HFFc6 (cell line): ENCODE results near the gene SPOCD1. TPM values are rescaled to one million over a fixed set of nuclear protein-coding genes. Genes with fewer than 3 reads are reported as not detected.
A peak's percentile ranks its signal among the peaks of the same experiment; 100 is the strongest.

Experiments
- DNase-seq: peaks from one replicate; pipeline ENCODE4 v3.0.0-alpha.2; 2018
- H3K27ac Mint-ChIP-seq: 2 replicates; pipeline ENCODE4 v1.8.0; 2020; ENCODE audit warnings: mild to moderate bottlenecking, mixed read lengths
- H3K27me3 Mint-ChIP-seq: 2 replicates; pipeline ENCODE4 v1.8.0; 2021; ENCODE audit warnings: mild to moderate bottlenecking, moderate library complexity, mixed read lengths; ENCODE audit not compliant: insufficient read depth
- H3K36me3 Mint-ChIP-seq: 2 replicates; pipeline ENCODE4 v1.8.0; 2021; ENCODE audit warnings: low read depth, mixed read lengths
- H3K4me1 Mint-ChIP-seq: 2 replicates; pipeline ENCODE4 v1.8.0; 2020; ENCODE audit warnings: low read depth, mixed read lengths
- H3K4me3 Mint-ChIP-seq: 2 replicates; pipeline ENCODE4 v1.8.0; 2020; ENCODE audit warnings: mild to moderate bottlenecking, moderate library complexity, mixed read lengths
- H3K9me3 Mint-ChIP-seq: 2 replicates; pipeline ENCODE4 v1.8.0; 2020; ENCODE audit warnings: mild to moderate bottlenecking, mixed read lengths
- CTCF ChIP-seq: fragments of 200-600 bp; sonication (generic); IDR thresholded peaks from 2 replicates; pipeline ENCODE4 v1.5.0; 2021; ENCODE audit warnings: antibody characterized with exemption, mild to moderate bottlenecking
- total RNA-seq, 6 experiments: library from RNA; stranded (reverse); fragmentation: NEBNext Ultra II Directional; extraction: Animal tissue kit (Norgen Biotek cat#: 25700); gene quantifications; 2 replicates in 1 of 6; 3 replicates in 5 of 6; pipeline ENCODE4 v1.2.3, GENCODE V29; 2021

The SPOCD1 gene
- total RNA-seq, 6 experiments from 2014 or later: 33.7 to 40.4 (median 35.8) TPM

DNA sequence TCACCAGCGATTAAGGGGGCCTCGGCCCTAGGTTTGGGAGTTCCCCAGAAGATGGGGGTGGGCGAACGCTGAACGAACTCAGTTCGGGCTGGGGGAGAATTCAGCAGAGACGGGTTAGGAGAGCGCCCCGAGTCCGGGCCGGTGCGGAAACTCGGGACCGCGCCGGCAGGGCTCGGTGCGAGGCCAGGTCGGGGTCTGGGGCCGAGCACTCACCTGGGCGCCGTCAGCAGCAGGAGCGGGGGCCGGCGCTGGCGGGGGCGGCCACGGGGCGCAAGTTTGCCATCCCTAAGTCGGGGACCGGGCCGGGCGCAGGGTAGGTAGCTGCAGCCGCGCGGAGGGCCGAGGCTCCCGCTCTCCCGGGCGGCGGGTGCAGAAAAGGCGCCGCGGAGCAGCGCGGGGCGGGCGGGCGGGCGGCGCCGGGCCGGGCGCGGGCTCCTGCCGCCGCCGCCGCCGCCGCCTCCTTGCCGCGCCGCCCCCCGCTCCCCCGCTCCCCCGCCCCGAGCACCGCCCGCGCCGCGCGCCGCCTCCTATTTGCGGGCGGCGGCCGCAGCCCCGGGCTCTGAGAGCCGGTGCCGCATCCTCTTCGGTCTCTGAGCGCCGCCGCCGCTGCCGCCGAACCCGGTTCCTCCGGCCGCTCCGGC, 52.0 kb downstream of the SPOCD1 start:
- Mint-ChIP-seq H3K27me3 (peaks cover 8% of the 10 kb centered on the region), H3K9me3 (no peaks in the 10 kb centered on the region), H3K36me3 (no peaks in the 10 kb centered on the region), H3K4me3 (peak overlapping the region; percentile 89), H3K27ac (no peak overlapping the region), H3K4me1 (peaks cover 36% of the 10 kb centered on the region)
- no peak for TF ChIP-seq CTCF
- DNase-seq: no peak

DNA sequence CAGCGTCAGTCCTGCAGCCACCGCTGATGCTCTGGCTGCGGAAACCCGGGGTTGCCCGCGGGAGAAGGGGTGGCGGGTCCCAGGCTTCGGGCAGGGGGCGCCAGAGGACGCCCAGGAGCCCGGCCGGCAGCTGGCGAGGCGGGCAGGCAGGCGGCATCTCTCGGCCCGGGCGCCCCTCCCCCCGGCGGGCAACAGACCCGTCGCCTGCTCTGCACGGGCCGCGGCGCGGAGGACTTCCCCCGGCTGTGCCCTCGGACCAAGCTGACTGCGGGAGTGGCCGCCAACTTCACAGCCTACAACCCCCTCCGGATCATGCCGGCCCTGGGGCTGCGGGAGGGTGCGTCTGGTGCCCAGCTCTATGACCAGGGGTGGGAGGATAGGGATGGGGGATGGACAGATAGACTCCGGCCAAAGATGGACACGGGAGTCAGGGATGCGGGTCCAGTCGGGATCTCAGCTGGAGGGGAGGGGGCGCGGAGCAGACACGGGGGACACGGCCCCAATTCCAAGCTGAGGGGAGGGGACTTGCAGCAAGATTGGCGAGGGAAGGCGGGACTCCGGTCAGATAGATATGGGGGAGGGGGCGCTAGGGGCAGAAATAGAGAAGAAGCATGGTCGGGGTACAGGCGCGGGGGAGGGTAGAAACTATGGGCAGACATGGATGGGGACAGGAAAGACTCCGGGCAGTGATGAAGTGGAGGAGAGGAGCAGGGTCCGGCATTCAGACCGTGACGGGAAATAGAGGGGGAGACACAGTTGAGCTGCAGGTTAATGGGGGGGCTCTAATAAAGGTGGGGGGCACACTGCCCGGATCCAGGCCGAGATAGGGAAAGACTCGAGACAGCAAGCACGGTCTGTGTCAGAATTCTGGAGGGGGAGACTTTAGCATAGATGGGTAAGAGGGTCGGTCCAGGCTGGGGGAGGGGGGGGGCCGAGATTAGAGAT, 52.8 kb downstream of the SPOCD1 start:
- Mint-ChIP-seq H3K4me1 (peaks cover 41% of the 10 kb centered on the region), H3K27me3 (peaks cover 8% of the 10 kb centered on the region), H3K4me3 (peak overlapping the region; percentile 89), H3K9me3 (no peaks in the 10 kb centered on the region), H3K27ac (peak overlapping the region; percentile 82; the same call in 1 of the 2 replicates), H3K36me3 (no peaks in the 10 kb centered on the region)
- peak; percentile 33 for DNase-seq
- TF ChIP-seq CTCF: peak; percentile 80

- no peak for DNase-seq
- Mint-ChIP-seq H3K4me3 (peak overlapping the region; percentile 73), H3K36me3 (no peaks in the 10 kb centered on the region), H3K4me1 (peaks cover 45% of the 10 kb centered on the region), H3K27me3 (peaks cover 6% of the 10 kb centered on the region), H3K9me3 (no peaks in the 10 kb centered on the region), H3K27ac (peak overlapping the region; percentile 82; the same call in 1 of the 2 replicates)
- TF ChIP-seq CTCF: no peak
Observed at GRCh38 chr1:31762323-31762722, 53.5 kb downstream of the SPOCD1 start.

DNA sequence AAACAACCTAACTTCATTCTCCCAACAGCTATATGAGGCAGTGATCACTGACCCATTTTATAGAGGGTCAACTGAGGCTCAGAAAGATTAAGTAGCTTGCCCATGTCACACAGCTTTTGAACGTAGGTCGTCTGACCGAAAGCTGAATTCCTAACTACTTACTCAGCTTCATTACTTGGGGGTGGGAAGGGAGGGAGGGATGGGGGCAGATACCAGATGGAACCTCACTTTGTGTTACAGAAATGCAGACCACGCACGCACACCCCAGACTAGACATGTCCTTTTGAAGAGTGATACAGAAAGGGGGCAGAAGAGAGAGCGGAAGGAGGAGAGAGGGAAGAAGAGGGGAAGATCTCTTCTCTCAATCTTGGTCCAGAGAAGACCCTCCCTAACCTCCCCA, 53.9 kb downstream of the SPOCD1 start:
- Mint-ChIP-seq H3K27ac (peak overlapping the region; percentile 82), H3K4me1 (peaks cover 45% of the 10 kb centered on the region), H3K36me3 (no peaks in the 10 kb centered on the region), H3K4me3 (peak overlapping the region; percentile 73), H3K27me3 (peaks cover 2% of the 10 kb centered on the region), H3K9me3 (no peaks in the 10 kb centered on the region)
- DNase-seq: peak; percentile 50
- TF ChIP-seq CTCF: no peak

DNA sequence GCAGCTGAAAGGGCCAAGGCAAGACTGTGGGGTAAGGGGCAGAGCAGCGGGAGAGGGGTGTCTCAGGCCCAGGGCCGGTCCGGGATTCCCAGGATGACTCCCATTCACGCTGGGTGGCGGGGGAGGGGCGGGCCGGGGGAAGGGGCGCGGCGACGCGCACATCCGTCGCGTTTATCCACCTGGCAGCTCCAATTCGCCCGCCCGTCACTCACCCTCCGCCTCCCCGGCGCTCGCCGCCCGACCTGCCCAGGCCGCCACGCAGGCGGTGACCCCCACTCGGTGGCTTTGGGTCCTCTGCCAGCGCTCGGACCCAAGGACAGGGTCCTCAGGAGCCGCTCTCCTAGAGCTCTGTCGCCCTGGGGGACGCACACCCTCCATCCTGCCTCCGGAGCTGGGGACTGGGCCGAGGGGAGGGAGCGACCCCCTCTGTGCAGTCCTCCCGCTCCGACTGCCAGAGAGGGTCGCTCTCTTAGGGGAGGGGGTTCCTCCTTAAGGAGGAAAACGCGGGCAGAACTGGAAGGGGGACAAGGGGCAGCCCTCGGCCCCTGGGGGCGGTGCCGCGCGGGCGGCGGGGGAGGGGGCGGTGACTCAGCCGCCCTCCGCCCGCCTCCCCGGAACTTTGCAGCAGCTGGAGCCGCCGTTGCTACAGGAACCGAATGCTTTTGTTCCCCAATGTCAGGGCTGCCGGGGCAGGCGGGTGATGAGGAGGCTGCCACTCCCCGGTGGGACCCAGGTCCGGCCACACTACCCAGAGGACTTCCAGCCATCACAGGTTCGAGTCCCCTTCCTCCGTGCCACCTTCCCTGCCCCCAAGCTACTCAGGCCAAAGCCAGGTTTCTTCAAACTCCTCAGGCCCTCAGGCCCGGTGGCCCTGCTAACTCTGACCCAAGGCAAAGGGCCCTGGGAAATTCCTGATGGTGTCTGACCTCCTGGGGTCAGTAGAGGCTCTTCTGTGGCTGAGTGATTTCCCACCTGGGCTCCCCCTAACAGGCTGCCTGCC, 55.1 kb downstream of the SPOCD1 start:
- no peaks in the 10 kb centered on the region; the same call in 1 of the 2 replicates for H3K27me3 Mint-ChIP-seq
- no peak for TF ChIP-seq CTCF
- no peaks in the 10 kb centered on the region for H3K9me3 Mint-ChIP-seq
- H3K27ac Mint-ChIP-seq: peak overlapping the region; percentile 85
- H3K4me1 Mint-ChIP-seq: peaks cover 47% of the 10 kb centered on the region
- H3K36me3 Mint-ChIP-seq: no peaks in the 10 kb centered on the region
- peak; percentile 73 for DNase-seq
- peak overlapping the region; percentile 73 for H3K4me3 Mint-ChIP-seq
